SJSA1 (cell line): ENCODE results near the gene ANTKMT. TPM values are rescaled to one million over a fixed set of nuclear protein-coding genes. Genes with fewer than 3 reads are reported as not detected.
"Not testable (repeated sequence)": the region's sequence is repeated elsewhere in the genome, so short reads cannot be mapped to it uniquely, and the experiment has no call there.

Experiments used
- DNase-seq, 2 experiments: peaks; one replicate each; pipeline ENCODE4 v3.0.0-alpha.2; 2015 to 2020; ENCODE audit warnings: low spot score in 2 of 2, low read depth in 1 of 2
- H3K27ac ChIP-seq: fragments of 250-450 bp; sonication (Bioruptor Pico); 2 replicates; pipeline ENCODE4 v1.5.1; 2020; ENCODE audit warnings: mild to moderate bottlenecking, moderate library complexity
- H3K27me3 ChIP-seq: fragments of 250-450 bp; sonication (Bioruptor Pico); replicated peaks from 2 replicates; pipeline ENCODE4 v1.5.1; 2020; ENCODE audit warnings: mild to moderate bottlenecking, moderate library complexity
- H3K36me3 ChIP-seq: fragments of 250-450 bp; sonication (Bioruptor Pico); 2 replicates; pipeline ENCODE4 v1.5.1; 2020; ENCODE audit warnings: mild to moderate bottlenecking
- H3K4me1 ChIP-seq: fragments of 250-450 bp; sonication (Bioruptor Pico); replicated peaks from 2 replicates; pipeline ENCODE4 v1.6.1; 2021; ENCODE audit warnings: mild to moderate bottlenecking
- H3K4me3 ChIP-seq: fragments of 250-450 bp; sonication (Bioruptor Pico); 2 replicates; pipeline ENCODE4 v1.5.1; 2020; ENCODE audit warnings: mild to moderate bottlenecking
- H3K9me3 ChIP-seq: fragments of 250-450 bp; sonication (Bioruptor Pico); replicated peaks from 2 replicates; pipeline ENCODE4 v1.5.1; 2020; ENCODE audit warnings: mild to moderate bottlenecking
- total RNA-seq: library from RNA; depleted of rRNA; stranded (reverse); fragments of >200 nt; shearing (Covaris generic); gene quantifications from 2 replicates; pipeline ENCODE4 v1.2.3, GENCODE V29; 2014

Gene ANTKMT
- total RNA-seq, 1 experiment from 2014 or later, result 43.7 TPM

- peaks cover 60% of the 10 kb centered on the region for H3K36me3 ChIP-seq
- no peak for DNase-seq
- no peak overlapping the region for H3K27ac ChIP-seq
- H3K4me3 ChIP-seq, result no peak overlapping the region
- H3K27me3 ChIP-seq, result no peaks in the 10 kb centered on the region
- no peaks in the 10 kb centered on the region for H3K9me3 ChIP-seq
- peaks cover 10% of the 10 kb centered on the region for H3K4me1 ChIP-seq
These were observed 15.1 kb downstream of the ANTKMT start for GRCh38 chr16:735982-736453.

- Histone ChIP-seq H3K27ac (no peak overlapping the region), H3K36me3 (peaks cover 60% of the 10 kb centered on the region), H3K4me1 (peaks cover 13% of the 10 kb centered on the region), H3K27me3 (no peaks in the 10 kb centered on the region), H3K9me3 (no peaks in the 10 kb centered on the region), H3K4me3 (no peak overlapping the region)
- DNase-seq, result no peak
These were observed 16.1 kb downstream of the ANTKMT start for GRCh38 chr16:736936-737481.

GRCh38 chr16:739560-740458 is 18.9 kb downstream of the ANTKMT start:
- H3K4me1 ChIP-seq, result peaks cover 13% of the 10 kb centered on the region
- H3K9me3 ChIP-seq, result no peaks in the 10 kb centered on the region
- peaks cover 39% of the 10 kb centered on the region for H3K36me3 ChIP-seq
- DNase-seq, result no peak
- H3K27ac ChIP-seq, result no peak overlapping the region
- H3K27me3 ChIP-seq, result peaks cover 6% of the 10 kb centered on the region; the same call in 1 of the 2 replicates
- peak overlapping the region; percentile 85 for H3K4me3 ChIP-seq

- Histone ChIP-seq H3K27ac (peak overlapping the region; percentile 33), H3K27me3 (peaks cover 9% of the 10 kb centered on the region; the same call in 1 of the 2 replicates), H3K36me3 (peaks cover 33% of the 10 kb centered on the region), H3K4me3 (peak overlapping the region; percentile 85), H3K4me1 (peaks cover 13% of the 10 kb centered on the region), H3K9me3 (no peaks in the 10 kb centered on the region)
- DNase-seq, result no peak
These were observed 19.5 kb downstream of the ANTKMT start for GRCh38 chr16:740459-740763.

GRCh38 chr16:740764-741505 is 20.0 kb downstream of the ANTKMT start, which contains the start of gene CIAO3:
Gene CIAO3, minus strand, starts transcription at chr16:740997. Its CDS starts 12 bp downstream, at chr16:740985.
- DNase-seq, result peak; percentile 82 to 87
- Histone ChIP-seq H3K27ac (peak within 1 kb of the TSS; percentile 33), H3K27me3 (peaks cover 9% of the 10 kb centered on the region; the same call in 1 of the 2 replicates)

GRCh38 chr16:741986-742629 is 21.2 kb downstream of the ANTKMT start:
- Histone ChIP-seq H3K9me3 (no peaks in the 10 kb centered on the region), H3K4me1 (peaks cover 13% of the 10 kb centered on the region), H3K27ac (no peak overlapping the region), H3K4me3 (no peak overlapping the region), H3K27me3 (peaks cover 9% of the 10 kb centered on the region; the same call in 1 of the 2 replicates), H3K36me3 (peaks cover 17% of the 10 kb centered on the region)
- no peak for DNase-seq

More at GRCh38 chr16:740764-741505, 20.0 kb downstream of the ANTKMT start, which contains the start of gene CIAO3:
- H3K36me3 ChIP-seq, result peaks cover 27% of the 10 kb centered on the region
- no peaks in the 10 kb centered on the region for H3K9me3 ChIP-seq
- H3K4me1 ChIP-seq, result peaks cover 13% of the 10 kb centered on the region
- H3K4me3 ChIP-seq, result peak within 1 kb of the TSS; percentile 85

- DNase-seq, H3K9me3 ChIP-seq, H3K27ac ChIP-seq, H3K4me3 ChIP-seq: not testable (repeated sequence)
- Histone ChIP-seq H3K4me1 (peaks cover 13% of the 10 kb centered on the region), H3K27me3 (peaks cover 13% of the 10 kb centered on the region), H3K36me3 (peaks cover 13% of the 10 kb centered on the region)
These were observed 21.9 kb downstream of the ANTKMT start for GRCh38 chr16:742894-743293.

- no peak for DNase-seq
- Histone ChIP-seq H3K4me3 (no peak overlapping the region), H3K4me1 (peaks cover 13% of the 10 kb centered on the region), H3K27me3 (peaks cover 16% of the 10 kb centered on the region), H3K36me3 (peaks cover 8% of the 10 kb centered on the region), H3K9me3 (no peaks in the 10 kb centered on the region), H3K27ac (no peak overlapping the region)
These were observed 23.0 kb downstream of the ANTKMT start for GRCh38 chr16:743794-744500.

GRCh38 chr16:745739-746138 is 24.8 kb downstream of the ANTKMT start:
- H3K36me3 ChIP-seq, result peaks cover under 1% of the 10 kb centered on the region; the same call in 1 of the 2 replicates
- no peak overlapping the region for H3K27ac ChIP-seq
- peaks cover 18% of the 10 kb centered on the region for H3K27me3 ChIP-seq
- H3K4me1 ChIP-seq, result peaks cover 5% of the 10 kb centered on the region
- H3K9me3 ChIP-seq, result no peaks in the 10 kb centered on the region
- no peak for DNase-seq
- no peak overlapping the region for H3K4me3 ChIP-seq

GRCh38 chr16:746637-747036 is 25.7 kb downstream of the ANTKMT start:
- no peaks in the 10 kb centered on the region for H3K36me3 ChIP-seq
- no peak overlapping the region for H3K27ac ChIP-seq
- peaks cover 25% of the 10 kb centered on the region for H3K27me3 ChIP-seq
- H3K9me3 ChIP-seq, result no peaks in the 10 kb centered on the region
- no peak for DNase-seq
- H3K4me1 ChIP-seq, result no peaks in the 10 kb centered on the region
- H3K4me3 ChIP-seq, result no peak overlapping the region

- Histone ChIP-seq H3K4me3 (no peak overlapping the region), H3K4me1 (no peaks in the 10 kb centered on the region), H3K27me3 (peaks cover 36% of the 10 kb centered on the region), H3K36me3 (no peaks in the 10 kb centered on the region), H3K27ac (no peak overlapping the region), H3K9me3 (no peaks in the 10 kb centered on the region)
- no peak for DNase-seq
These were observed 27.2 kb downstream of the ANTKMT start for GRCh38 chr16:747978-748746.

GRCh38 chr16:749010-749409 is 28.1 kb downstream of the ANTKMT start:
- no peak overlapping the region for H3K27ac ChIP-seq
- no peaks in the 10 kb centered on the region for H3K9me3 ChIP-seq
- no peaks in the 10 kb centered on the region for H3K4me1 ChIP-seq
- DNase-seq, result no peak
- peaks cover 44% of the 10 kb centered on the region for H3K27me3 ChIP-seq
- H3K36me3 ChIP-seq, result no peaks in the 10 kb centered on the region
- H3K4me3 ChIP-seq, result no peak overlapping the region
